CD14-positive monocyte (primary cell): Measurements from ENCODE around the gene DAB2. TPM values are rescaled to one million over a fixed set of nuclear protein-coding genes. Genes with fewer than 3 reads are reported as not detected.

Source experiments
- DNase-seq, 3 donors: peaks; one replicate each; pipeline ENCODE4 v3.0.0-alpha.2; 2011 to 2022
- H2AFZ ChIP-seq: 2 replicates; pipeline ENCODE4 v1.6.0; 2012; ENCODE audit warnings: mild to moderate bottlenecking, low read depth, low read length, inconsistent platforms; ENCODE audit not compliant: insufficient read depth, poor library complexity, severe bottlenecking
- H3K27ac ChIP-seq, 2 donors: 1 replicate in 1 of 2; 2 replicates in 1 of 2; pipeline ENCODE4 v1.5.1; 2012 to 2013; ENCODE audit warnings: low read length in 2 of 2, control low read depth in 1 of 2, inconsistent platforms in 1 of 2, low read depth in 1 of 2, mild to moderate bottlenecking in 1 of 2
- H3K27me3 ChIP-seq, 2 donors: one replicate each; pipeline versions ENCODE4 v1.6.0 to v1.6.1; 2011 to 2013; ENCODE audit warnings: low read length in 2 of 2; ENCODE audit not compliant: control insufficient read depth in 2 of 2, insufficient read depth in 2 of 2
- H3K36me3 ChIP-seq, 2 donors: replicated peaks in 1 of 2; 1 replicate in 1 of 2; 2 replicates in 1 of 2; pipeline versions ENCODE4 v1.5.1 to v1.6.1; 2012 to 2013; ENCODE audit warnings: low read length in 2 of 2, control low read depth in 1 of 2, inconsistent platforms in 1 of 2, mild to moderate bottlenecking in 1 of 2; ENCODE audit not compliant: insufficient read depth in 2 of 2, control insufficient read depth in 1 of 2
- H3K4me1 ChIP-seq, 2 donors: 1 replicate in 1 of 2; 2 replicates in 1 of 2; pipeline versions ENCODE4 v1.5.1 to v1.6.1; 2012 to 2013; ENCODE audit warnings: low read length in 2 of 2, control low read depth in 1 of 2, inconsistent platforms in 1 of 2, mild to moderate bottlenecking in 1 of 2, moderate library complexity in 1 of 2; ENCODE audit not compliant: insufficient read depth in 2 of 2, control insufficient read depth in 1 of 2
- H3K4me2 ChIP-seq: replicated peaks from 2 replicates; pipeline ENCODE3; 2012; ENCODE audit warnings: low read length, moderate library complexity, mild to moderate bottlenecking; ENCODE audit not compliant: poor library complexity, severe bottlenecking; ENCODE audit errors: extremely low read depth
- H3K4me3 ChIP-seq, 3 experiments: fragments of 200-600 bp in 1 of 3; sonication (generic) in 1 of 3; replicated peaks in 1 of 3; 1 replicate in 2 of 3; 2 replicates in 1 of 3; pipeline ENCODE4 v1.5.1; 2011 to 2013; ENCODE audit warnings: low read length in 3 of 3, mild to moderate bottlenecking in 3 of 3, control low read depth in 2 of 3, low read depth in 2 of 3, inconsistent platforms in 1 of 3, moderate library complexity in 1 of 3
- H3K79me2 ChIP-seq: 2 replicates; pipeline ENCODE4 v1.6.0; 2012; ENCODE audit warnings: mild to moderate bottlenecking, control low read depth, inconsistent platforms, low read length, moderate library complexity; ENCODE audit not compliant: insufficient read depth
- H3K9ac ChIP-seq: 2 replicates; pipeline ENCODE4 v1.6.0; 2017; ENCODE audit warnings: low read length, mild to moderate bottlenecking; ENCODE audit not compliant: insufficient read depth, poor library complexity, severe bottlenecking
- H3K9me3 ChIP-seq, 2 donors: replicated peaks in 1 of 2; 1 replicate in 1 of 2; 2 replicates in 1 of 2; pipeline versions ENCODE4 v1.5.1 to v1.6.1; 2012 to 2013; ENCODE audit warnings: low read length in 2 of 2, control low read depth in 1 of 2; ENCODE audit not compliant: control insufficient read depth in 1 of 2, insufficient read depth in 1 of 2
- H4K20me1 ChIP-seq: 2 replicates; pipeline ENCODE4 v1.6.0; 2012; ENCODE audit warnings: mild to moderate bottlenecking, low read length, control low read depth, moderate library complexity; ENCODE audit not compliant: insufficient read depth
- H3K27ac Mint-ChIP-seq, 7 donors: one replicate each; pipeline ENCODE4 v1.8.0; 2020; ENCODE audit warnings: mild to moderate bottlenecking in 7 of 7, mixed read lengths in 7 of 7, moderate library complexity in 6 of 7, inconsistent platforms in 2 of 7
- H3K27me3 Mint-ChIP-seq, 3 donors: one replicate each; pipeline ENCODE4 v1.8.0; 2021 to 2022; ENCODE audit warnings: low read depth in 3 of 3, mild to moderate bottlenecking in 3 of 3, mixed read lengths in 3 of 3, moderate library complexity in 3 of 3, inconsistent platforms in 1 of 3
- H3K36me3 Mint-ChIP-seq, 2 donors: one replicate each; pipeline ENCODE4 v1.8.0; 2020; ENCODE audit warnings: mixed read lengths in 2 of 2, inconsistent platforms in 1 of 2, mild to moderate bottlenecking in 1 of 2
- H3K4me1 Mint-ChIP-seq: one replicate; pipeline ENCODE4 v1.8.0; 2020; ENCODE audit warnings: mild to moderate bottlenecking, mixed read lengths
- H3K4me3 Mint-ChIP-seq, 2 donors: one replicate each; pipeline ENCODE4 v1.8.0; 2020; ENCODE audit warnings: mild to moderate bottlenecking in 2 of 2, mixed read lengths in 2 of 2, moderate library complexity in 1 of 2
- H3K9me3 Mint-ChIP-seq, 7 donors: one replicate each; pipeline ENCODE4 v1.8.0; 2020 to 2022; ENCODE audit warnings: mixed read lengths in 7 of 7, mild to moderate bottlenecking in 6 of 7, moderate library complexity in 6 of 7, inconsistent platforms in 2 of 7
- WGBS: methylation state at CpG from one replicate; pipeline ENCODE4 v1.1.5; 2013; ENCODE audit warnings: missing lambda C conversion rate; ENCODE audit not compliant: insufficient coverage; 5-methylcytosine and 5-hydroxymethylcytosine counted together
- intact Hi-C, 2 donors: fragments of 100-400 bp; cut with micrococcal nuclease; formaldehyde crosslinking; loops; one replicate each; pipeline versions ENCODE4 v1.15.0 to v1.15.1; 2023
- polyA plus RNA-seq, 3 donors: library from polyadenylated mRNA; depleted of rRNA in 1 of 3; unstranded in 2 of 3; stranded (reverse) in 1 of 3; fragments of 300-500 nt in 2 of 3; fragments of >200 nt in 1 of 3; fragmentation: Illumina TruSeq in 2 of 3; gene quantifications; 1 replicate in 2 of 3; 2 replicates in 1 of 3; pipeline ENCODE4 v1.2.3, GENCODE V29; 2012 to 2021
- TF ChIP-seq, protein P1 (sequence below): fragments of 200-600 bp; IDR thresholded peaks from one replicate; pipeline ENCODE4 v1.8.0; 2022; ENCODE audit warnings: antibody characterized with exemption, mild to moderate bottlenecking

The DAB2 gene
- polyA plus RNA-seq, 3 donors = 0.98 to 4.8 (median 3.0) TPM

DNA sequence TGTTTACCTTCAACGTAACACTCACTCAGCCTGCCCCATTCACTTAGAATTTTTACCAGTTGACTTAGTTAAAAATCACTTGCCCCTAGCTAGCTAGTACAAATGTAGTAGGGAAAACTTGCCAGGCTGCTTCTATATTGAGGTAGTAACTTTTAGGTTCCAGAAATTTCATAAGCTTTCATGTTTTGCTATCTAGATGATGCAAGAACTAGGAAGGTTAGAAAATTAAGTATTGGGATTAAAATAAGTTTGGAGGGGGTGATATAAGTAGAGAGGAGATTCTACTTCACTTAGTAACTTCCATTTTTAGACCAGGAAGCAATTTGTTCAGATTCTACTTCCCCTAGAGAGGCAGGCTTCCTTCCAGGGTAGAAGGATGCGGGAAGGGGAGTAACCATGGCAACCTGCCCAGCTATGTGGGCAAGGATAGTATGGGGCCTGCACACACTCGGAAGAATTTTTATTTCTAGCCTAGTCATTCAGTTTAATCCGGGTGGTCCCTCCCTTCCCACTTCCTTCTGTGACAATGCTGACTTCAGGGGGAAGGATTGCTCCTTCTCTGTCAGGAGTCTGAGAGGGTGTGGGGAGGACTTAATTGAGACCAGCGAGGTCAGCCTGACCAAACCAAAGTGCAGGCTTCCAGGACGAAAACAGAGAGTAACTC lies 4.2 kb downstream of the DAB2 start:
- Histone ChIP-seq H3K4me3 (no peak overlapping the region), H4K20me1 (no peaks in the 10 kb centered on the region), H3K9me3 (no peaks in the 10 kb centered on the region), H3K9ac (no peak overlapping the region), H3K36me3 (no peaks in the 10 kb centered on the region), H3K4me2 (peak overlapping the region; percentile 17), H3K27me3 (no peaks in the 10 kb centered on the region), H2AFZ (no peak overlapping the region), H3K79me2 (no peaks in the 10 kb centered on the region), H3K27ac (no peak overlapping the region), H3K4me1 (peaks cover 21 to 29% of the 10 kb centered on the region in 2 donors)
- DNase-seq = peak; percentile 15 to 47 (median 32)
- H3K27me3 Mint-ChIP-seq = peaks cover 0 to 5% (median 5%) of the 10 kb centered on the region in 3 donors
- H3K4me1 Mint-ChIP-seq = peaks cover 37% of the 10 kb centered on the region
- H3K9me3 Mint-ChIP-seq = no peaks in the 10 kb centered on the region
- intact Hi-C loops = loop anchor here in 1 of 2 donors (5.0 kb wide), 2 partner anchors 43 to 127 kb away; no protein-coding TSS in a partner anchor
- peak overlapping the region in 2 of 7 donors; percentile 23 to 54 for H3K27ac Mint-ChIP-seq
- peaks cover 0 to 2% of the 10 kb centered on the region in 2 donors for H3K36me3 Mint-ChIP-seq
- TF ChIP-seq, protein P1, sequence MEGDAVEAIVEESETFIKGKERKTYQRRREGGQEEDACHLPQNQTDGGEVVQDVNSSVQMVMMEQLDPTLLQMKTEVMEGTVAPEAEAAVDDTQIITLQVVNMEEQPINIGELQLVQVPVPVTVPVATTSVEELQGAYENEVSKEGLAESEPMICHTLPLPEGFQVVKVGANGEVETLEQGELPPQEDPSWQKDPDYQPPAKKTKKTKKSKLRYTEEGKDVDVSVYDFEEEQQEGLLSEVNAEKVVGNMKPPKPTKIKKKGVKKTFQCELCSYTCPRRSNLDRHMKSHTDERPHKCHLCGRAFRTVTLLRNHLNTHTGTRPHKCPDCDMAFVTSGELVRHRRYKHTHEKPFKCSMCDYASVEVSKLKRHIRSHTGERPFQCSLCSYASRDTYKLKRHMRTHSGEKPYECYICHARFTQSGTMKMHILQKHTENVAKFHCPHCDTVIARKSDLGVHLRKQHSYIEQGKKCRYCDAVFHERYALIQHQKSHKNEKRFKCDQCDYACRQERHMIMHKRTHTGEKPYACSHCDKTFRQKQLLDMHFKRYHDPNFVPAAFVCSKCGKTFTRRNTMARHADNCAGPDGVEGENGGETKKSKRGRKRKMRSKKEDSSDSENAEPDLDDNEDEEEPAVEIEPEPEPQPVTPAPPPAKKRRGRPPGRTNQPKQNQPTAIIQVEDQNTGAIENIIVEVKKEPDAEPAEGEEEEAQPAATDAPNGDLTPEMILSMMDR = no peak
- no peak overlapping the region for H3K4me3 Mint-ChIP-seq
- no CpG with 5 or more reads among the region's 6 CpGs for WGBS

DNA sequence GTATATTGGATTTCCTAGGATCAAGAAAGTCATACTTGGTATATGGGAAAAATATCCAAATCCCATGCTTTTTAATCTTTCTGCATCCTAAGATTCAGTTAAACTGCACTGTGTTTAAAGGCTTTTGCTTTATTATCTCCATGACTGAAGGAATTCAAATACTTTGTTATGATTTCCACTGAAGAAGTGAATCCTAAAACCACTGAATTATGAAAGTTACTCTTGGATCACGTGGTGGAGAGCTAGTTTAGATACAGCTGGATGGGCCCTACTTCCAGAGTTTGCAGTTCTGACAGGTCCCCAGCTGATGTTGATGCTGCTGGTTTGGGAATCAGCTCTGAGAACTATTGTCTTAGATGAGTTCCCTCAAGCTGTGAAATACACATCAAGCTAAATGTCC lies 5.0 kb downstream of the DAB2 start:
- peaks cover 34% of the 10 kb centered on the region for H3K4me1 Mint-ChIP-seq
- Histone ChIP-seq H3K9ac (no peak overlapping the region), H3K9me3 (no peaks in the 10 kb centered on the region), H3K79me2 (no peaks in the 10 kb centered on the region), H3K27ac (no peak overlapping the region), H3K36me3 (no peaks in the 10 kb centered on the region), H3K4me1 (peaks cover 18 to 23% of the 10 kb centered on the region in 2 donors), H4K20me1 (no peaks in the 10 kb centered on the region), H3K27me3 (no peaks in the 10 kb centered on the region), H3K4me2 (no peak overlapping the region), H2AFZ (no peak overlapping the region), H3K4me3 (no peak overlapping the region)
- H3K27ac Mint-ChIP-seq = no peak overlapping the region
- intact Hi-C loops = loop anchor here (5.0 to 10.0 kb wide), 3 partner anchors 42 to 128 kb away; no protein-coding TSS in a partner anchor
- peaks cover 0 to 5% (median 5%) of the 10 kb centered on the region in 3 donors for H3K27me3 Mint-ChIP-seq
- 43% methylated on average over 1 of the region's 1 CpG for WGBS
- TF ChIP-seq, protein P1 = no peak
- DNase-seq = no peak
- peaks cover 0 to 2% of the 10 kb centered on the region in 2 donors for H3K36me3 Mint-ChIP-seq
- H3K4me3 Mint-ChIP-seq = no peak overlapping the region
- H3K9me3 Mint-ChIP-seq = no peaks in the 10 kb centered on the region
